ENCODE data around the gene WDHD1.

- TF ChIP-seq EZH2 (optimal IDR thresholded peaks at IDR 0.05; ENCODE audit: low read depth, low read length) (no peak), CTCF (IDR thresholded peaks at IDR 0.05; ENCODE audit: low read length) (no peak), EZH2phosphoT487 (IDR thresholded peaks at IDR 0.05; ENCODE audit: low read length) (no peak)
Measured at GRCh38 chr14:54918427-54918826, 108.5 kb downstream of the WDHD1 start.
